ENCODE results near the gene STRN.
"Not testable (repeated sequence)": the region's sequence is repeated elsewhere in the genome, so short reads cannot be mapped to it uniquely, and the experiment has no call there.

Gene STRN

DNA sequence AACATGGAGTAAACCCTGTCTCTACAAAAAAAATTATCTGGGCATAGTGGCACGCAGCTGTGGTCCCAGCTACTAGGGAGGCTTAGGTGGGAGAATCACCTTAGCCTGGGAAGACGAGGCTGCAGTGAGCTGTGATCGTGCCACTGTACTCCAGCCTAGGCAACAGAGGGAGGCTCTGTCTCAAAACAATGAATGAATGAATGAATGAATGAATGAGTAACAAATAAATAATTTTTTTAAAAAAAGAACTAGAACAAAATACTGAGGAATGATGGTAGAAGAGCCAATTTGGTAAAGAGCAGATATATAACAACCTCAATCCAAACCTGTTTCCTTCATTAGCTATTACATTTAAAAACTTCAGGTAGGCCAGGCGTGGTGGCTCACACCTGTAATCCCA lies 60.1 kb downstream of the STRN start:
- no peak for DNase-seq

DNA sequence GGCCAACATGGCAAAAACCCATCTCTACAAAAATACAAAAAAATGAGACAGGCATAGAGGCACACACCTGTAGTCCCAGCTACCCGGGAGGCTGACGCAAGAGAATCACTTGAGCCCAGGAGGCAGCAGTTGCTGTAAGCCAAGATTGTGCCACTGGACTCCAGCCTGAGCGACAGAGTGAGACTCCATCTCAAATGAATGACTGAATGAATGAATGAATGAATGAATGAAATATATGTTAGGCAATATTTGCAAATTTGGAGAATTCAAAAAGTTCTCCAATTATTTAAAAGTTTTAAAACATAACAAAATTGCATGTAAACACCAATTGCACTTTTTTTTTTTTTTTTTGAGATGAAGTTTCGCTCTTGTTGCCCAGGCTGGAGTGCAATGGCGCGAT lies 61.7 kb downstream of the STRN start:
- DNase-seq = no peak

DNA sequence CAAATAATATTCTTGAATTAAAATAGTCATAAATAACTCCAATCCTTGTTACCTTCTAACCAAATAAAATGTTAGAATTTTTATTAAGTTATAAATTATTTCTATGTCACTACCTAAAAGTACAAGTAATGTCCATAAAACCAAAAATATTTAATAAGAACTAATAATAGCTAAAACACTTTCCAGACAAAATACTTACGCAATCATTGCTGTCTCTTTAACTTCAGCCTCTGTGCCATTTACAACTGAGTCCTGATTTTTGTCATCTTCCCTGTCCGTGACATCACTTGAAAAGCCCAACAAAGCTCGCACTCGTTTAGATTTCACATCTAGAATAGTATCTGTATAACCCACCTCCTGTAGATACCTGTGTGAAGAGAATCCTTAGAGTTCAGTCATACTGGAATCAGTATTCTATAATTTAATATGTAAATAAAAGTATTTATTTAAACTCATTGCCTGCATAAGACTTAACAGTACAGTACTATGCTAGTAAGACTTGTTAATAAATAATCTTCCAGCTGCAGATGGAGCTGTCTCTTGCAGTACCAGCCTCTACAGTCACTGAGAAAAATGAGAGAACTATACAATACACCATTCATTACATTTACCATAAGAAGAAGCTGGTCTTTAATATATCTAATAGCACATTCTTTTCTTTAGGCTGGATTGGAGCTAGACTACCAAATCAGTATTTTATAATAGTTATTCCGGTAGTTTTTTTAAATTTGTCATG lies 63.8 kb downstream of the STRN start:
- no peak for DNase-seq

DNA sequence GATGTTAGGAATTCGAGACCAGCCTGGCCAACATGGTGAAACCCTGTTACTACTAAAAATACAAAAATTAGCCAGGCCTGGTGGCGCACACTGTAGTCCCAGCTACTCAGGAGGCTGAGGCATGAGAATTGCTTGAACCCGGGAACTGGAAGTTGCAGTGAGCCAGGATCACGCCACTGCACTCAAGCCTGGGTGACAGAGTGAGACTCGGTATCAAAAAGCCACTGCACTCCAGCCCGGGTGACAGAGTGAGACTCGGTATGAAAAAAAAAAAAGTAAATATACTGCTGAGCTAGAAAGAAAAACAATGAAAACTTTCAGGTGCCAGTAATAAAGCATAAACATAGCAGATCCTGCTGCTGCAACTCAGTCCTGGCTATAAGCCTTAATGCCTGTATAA lies 73.5 kb downstream of the STRN start:
- DNase-seq = no peak

DNA sequence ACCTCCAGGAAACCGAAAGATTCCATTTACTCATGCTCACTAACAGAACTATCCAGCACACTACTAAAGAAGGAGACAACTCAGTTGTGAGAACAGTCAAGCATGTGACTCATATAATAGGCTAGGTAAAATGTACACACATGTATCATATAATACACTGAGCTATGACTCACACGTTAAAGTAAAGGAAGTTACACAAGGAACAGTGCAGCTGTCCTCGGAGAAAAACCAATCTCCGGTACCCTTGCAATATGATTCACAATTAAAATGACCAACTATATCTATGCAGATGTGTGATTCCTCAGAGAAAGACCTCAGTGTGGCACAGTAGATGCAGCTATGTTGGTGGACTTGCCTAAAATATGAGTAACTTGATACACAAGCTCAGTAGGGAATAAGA lies 76.5 kb downstream of the STRN start:
- no peak for DNase-seq

DNA sequence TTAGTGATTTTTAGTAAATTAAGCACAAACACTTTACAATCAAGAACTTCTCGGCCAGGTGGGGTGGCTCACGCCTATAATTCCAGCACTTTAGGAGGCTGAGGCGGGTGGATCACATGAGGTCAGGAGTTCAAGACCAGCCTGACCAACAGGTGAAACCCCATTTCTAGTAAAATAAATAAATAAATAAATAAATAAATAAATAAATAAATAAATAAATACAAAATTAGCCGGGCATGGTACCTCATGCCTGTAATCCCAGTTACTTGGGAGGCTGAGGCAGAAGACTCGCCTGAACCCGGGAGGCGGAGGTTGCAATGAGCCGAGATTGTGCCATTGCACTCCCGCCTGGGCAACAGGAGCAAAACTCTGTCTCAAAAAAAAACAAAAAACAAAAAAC lies 79.2 kb downstream of the STRN start:
- not testable (repeated sequence) for DNase-seq

DNA sequence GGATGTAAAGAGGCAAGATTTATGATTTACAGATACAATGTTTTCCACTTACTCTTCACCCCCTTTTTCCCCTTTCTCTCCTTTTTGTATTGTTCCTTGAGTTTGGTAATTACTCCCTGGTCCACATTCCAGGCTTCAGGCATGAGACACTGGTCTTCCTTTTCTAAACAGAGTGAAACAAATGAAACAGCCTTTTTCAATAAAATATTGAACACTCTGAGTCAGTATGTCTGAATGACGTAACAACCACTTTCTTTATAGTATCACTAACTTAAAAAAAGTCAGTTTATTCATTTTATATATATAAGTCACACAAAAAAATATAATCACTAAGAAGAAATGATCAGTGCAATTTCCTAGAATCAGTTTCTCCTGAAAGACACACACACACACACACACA lies 79.7 kb downstream of the STRN start:
- no peak for DNase-seq

DNA sequence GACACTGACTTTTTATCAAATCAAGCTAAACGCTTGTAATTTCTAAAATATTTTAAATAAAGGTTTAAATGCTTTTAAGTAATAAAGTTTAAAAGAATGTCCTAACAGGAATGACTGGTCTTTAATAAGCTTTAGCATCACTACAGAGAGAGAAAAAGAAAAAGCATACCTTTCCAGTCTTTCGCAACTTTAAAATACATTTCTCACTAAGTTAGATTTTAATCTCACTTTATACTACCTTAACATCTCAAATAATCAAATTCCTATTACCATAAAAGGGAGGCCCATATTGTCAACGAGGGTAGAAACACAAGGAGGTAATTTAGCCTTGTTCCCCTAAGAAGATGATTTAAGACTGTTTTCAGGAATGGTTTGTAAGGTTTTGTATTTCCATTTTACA lies 80.7 kb downstream of the STRN start:
- DNase-seq = no peak

DNA sequence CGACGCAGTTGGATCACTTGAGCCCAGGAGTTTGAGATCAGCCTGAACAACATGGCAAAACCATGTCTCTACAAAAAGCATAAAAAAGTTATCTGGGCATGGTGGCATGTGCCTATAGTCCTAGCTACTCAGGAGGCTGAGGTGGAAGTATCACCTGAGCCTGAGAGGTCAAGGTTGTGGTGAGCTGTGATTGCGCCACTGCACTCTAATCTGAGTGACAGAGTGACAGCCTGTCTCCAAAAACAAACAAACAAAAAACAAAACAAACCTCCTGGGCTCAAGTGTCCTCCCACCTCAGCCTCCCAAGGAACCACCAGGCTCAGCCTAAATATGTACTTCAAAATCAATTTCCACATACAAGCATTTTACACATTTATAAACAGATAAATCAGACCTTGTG lies 83.8 kb downstream of the STRN start:
- DNase-seq = no peak

DNA sequence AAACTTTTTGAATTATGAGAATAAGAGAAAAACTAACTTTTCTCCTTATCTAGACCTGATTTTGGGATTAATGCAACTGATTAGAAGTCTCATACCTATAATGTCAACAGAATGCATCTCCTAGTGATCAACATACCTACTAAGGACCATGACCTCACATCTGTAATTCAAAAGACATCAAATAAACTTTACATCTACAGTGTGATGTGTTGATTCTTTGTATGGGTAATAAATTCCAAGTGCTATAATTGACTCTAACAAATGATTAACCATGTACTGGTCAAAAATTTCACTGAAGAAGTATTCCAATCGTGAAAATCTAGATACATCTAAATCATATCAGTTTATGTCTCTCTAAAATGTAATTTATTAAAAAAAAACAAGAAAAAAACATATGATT lies 84.5 kb downstream of the STRN start:
- DNase-seq = no peak

DNA sequence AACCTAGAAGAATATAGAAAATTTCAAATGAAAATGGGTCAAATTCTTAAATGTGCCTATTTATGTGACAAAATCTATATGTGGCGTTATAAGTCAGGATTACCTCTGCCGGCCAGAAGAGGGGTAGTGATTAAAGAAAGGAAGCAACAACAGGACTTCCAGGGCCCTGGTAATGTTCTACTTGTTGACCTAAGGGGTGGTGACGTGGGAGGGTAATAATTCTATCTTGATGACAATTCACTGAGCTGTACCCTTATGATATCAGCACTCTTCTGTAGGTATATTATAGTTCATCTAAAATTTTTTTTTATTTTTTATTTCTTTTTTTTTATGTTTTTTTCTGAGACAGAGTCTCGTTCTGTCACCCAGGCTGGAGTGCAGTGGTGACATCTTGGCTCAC lies 87.9 kb downstream of the STRN start:
- no peak for DNase-seq

DNA sequence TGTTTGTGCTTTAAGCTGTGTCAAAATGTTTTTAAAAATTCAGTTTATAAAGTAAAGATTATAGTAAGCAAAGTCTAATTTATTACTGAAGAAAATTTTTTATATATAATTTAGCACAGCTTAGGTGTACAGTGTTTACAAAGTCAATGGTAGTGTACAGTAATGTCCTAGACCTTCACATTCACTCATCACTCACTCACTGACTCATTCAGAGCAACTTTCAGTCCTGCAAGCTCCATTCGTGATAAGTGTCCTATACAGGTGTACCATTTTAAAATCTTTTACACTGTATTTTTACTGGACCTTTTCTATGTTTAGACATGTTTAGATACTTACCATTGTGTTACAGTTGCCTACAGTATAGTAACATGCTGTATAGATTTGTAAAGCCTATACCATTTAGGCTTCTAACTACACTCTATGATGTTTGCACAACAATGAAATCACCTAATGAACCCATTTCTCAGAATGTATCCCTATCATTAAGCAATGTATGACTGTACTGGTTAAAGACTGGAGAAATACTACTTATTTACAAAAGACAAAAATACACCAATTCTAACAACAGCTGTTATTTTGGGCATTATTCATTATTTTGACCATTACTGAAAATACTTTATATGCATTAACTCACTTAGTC lies 95.1 kb downstream of the STRN start:
- no peak for DNase-seq

DNA sequence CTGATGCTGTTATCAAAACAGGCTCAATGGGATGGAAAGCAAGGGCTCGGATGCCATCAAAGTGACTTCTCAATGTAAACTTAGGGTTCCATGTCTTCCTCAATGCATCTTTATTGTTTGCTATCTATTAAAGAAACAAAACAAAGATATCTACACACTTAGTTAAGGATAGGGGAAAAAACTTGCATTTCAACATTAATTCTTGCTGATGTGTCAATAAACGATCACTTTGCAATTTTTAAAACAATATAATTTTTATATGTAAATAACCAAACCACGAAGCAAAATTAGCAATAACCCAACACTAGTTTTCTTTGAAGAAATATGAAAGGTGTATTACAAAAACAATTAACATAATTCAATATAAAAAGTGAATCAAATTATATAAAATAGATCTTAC lies 96.7 kb downstream of the STRN start:
- DNase-seq = no peak

DNA sequence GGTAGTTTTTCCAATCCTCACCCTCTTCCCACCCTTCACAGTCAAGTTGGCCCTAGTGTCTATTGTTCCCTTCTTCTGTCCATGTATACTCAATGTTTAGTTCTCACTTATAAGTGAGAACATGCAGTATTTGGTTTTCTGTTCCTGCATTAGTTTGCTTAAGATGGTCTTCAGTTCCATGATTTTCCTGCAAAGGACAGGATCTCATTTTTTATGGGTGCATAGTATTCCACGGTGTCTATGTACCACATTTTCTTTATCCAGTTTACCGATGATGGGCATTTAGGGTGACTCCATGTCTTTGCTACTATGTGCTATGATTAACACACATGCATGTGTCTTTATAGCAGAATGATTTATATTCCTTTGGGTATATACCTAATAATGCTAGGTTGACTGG lies 104.4 kb downstream of the STRN start:
- DNase-seq = no peak

DNA sequence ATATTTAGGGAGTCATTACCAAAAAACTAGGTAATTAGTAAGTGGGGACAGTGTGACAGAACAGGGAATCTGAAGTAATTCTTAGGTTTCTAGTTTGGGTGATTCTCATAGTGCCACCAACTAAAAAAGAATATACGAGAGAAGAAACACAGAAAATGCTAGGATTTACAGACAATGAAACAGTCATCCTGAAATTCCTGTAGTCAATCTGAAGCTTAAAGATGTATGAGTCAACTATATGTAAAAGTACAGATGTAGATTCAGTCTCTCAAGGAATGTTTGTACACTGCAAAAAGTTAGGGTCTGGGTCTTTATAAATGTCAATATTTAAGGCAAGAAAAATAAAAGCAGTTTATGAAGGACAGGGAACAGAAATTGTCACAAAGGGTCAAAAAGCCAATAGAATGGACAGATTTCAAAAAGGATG lies 107.0 kb downstream of the STRN start:
- no peak for DNase-seq

DNA sequence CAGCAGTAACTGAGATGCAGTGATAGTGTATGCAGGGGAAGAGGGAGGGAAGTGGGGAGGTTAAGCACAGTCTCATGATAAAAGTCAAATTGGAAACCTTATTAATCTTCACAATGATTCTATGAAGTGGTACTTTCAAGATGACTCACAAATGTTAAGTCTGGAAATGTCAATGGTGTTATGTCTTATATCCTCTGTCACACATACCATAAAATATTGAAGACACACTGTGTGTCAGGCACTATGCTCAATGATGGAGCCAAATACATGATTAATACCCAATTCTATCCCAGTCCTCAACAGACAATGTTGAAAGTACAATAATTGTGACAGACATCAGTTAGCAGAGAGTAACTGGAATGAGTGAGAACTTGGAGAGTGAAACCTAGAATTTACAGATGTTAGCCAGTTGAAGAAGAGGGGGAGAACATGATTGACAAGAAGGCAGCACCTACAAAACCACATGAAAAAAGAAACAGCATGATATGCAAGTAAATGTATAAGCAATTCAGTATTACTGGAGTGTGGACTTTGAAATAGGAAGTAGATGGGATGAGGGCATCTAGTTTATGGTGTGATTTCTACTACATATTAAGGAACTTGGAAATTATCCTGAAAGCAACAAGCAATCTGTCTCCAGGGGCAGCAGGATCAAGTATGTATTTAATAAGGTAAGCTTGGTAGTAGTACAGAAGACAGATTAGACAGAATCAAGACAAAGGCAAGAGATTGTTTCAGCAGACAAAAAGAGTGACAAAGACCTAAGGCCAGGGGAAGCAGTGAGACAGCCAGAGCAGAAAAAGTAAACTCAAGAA lies 107.6 kb downstream of the STRN start:
- no peak for DNase-seq

DNA sequence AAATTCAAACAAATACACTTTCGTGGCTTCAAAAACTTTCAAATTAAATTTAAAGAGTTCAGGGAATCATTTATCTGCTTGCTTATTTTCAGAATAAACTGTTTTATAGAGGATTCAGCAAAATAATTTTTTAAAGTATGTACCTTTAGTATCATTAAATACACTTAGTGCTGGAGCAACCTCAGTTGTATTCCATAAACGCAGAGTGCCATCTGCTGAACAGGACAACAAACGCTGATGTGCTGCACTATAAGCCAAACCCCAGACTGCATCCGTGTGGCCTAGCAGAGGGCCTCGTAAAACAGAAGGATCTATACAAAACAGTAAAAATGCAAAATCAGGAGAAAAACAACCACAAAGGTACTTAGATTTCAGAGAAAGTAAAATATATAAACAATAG lies 108.6 kb downstream of the STRN start:
- DNase-seq = no peak

DNA sequence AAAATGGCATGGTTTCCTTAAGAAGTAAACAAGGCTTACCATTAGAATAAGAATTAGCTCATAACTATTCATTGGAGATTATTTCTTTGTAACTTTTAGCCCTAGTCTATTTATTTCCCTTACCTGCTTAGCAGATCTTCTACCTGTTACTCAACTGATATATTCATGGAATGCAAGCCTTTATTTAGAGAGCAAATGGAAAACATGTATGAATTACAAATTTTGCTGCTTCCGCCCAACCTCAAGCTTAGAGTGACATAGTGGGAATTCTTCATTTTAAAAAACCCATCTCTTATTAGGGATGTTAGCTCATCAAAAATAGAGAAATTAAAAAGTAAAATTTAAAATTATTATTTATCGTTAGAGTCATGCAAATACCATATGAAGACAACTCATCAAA lies 110.9 kb downstream of the STRN start:
- DNase-seq = no peak

DNA sequence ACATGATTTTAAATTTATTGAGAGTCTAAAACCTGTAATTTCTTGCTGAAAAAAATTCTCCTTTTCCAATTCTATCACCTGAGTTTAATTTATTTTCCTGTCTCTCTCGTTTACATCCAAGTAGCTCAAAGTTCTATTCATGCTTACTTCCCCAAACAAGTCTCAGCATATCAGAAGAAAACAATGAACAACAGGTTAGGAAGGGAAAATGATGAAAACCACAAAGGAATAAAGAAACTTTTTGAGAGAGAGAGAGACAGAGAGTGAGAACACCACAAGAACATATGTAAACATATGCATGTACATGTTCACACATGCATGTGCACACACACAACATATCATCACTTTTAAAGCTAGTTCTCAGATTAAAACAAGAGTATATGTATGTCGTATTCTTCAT lies 112.1 kb downstream of the STRN start:
- DNase-seq = no peak

DNA sequence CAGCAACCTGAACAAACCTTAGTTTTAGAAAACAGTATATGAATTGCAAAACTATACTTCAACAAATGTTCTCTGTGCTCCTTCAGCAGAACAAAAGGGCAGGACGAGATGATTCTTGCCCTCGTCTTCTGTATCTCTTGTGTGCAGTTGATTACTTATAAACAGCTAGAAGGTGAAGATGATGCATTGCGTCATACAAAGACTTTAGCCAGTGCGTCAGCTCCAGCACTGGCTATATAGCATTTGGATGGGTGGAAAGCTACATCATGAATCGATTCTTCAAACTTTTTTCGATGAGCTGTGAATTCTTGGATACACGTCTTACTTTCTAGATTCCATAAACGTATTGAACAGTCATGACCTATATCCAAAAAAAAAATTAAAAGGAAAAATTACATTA lies 117.1 kb downstream of the STRN start:
- no peak for DNase-seq

DNA sequence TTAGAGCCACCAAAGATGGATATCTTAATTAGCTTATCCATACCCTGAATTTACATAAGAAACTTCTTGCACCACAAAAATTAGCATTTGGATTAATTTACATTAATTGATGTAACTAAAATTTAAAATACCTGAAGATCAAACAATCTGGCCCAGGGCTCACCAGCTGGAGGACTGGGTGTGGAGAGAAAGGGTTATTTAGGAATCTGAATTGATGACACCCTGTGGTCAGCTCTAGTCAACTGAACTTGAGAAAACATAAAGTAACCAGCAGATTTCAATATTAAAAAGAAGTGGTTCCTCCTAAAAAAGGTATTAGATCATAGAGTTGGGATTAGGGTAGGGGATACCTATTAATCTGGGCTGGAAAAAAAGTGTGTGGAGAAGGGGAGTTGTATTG lies 122.5 kb downstream of the STRN start:
- no peak for DNase-seq

DNA sequence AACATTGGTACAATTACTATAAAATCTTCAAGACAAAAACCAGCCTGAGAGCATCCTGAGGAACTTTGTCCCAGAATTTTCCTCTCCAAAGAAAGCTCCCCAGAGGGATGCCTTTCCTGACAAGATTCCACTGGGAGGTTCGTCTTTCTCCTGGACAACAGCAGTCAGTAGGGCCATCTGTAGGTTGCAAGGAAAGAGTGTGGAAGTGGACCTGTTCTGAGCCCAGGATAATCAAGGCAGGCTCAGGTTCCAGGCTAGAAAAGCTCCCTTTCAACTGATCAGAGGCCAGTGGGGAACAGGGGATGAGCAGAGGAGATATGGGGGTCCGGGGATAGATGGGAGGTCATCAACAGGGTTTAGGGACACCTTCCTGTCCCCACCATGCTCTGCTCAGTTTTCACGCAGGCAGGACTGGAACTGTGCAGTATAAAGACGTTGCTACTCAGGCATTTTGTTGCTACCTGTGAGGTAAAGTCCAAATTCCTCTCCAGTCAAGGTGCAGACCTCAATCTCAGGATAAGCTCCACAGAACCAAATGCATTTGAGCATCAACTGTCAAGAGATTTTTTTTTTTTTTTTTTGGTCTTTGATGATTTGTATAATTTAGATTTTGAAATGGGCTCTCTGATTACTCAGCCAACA lies 126.2 kb downstream of the STRN start:
- DNase-seq = no peak

DNA sequence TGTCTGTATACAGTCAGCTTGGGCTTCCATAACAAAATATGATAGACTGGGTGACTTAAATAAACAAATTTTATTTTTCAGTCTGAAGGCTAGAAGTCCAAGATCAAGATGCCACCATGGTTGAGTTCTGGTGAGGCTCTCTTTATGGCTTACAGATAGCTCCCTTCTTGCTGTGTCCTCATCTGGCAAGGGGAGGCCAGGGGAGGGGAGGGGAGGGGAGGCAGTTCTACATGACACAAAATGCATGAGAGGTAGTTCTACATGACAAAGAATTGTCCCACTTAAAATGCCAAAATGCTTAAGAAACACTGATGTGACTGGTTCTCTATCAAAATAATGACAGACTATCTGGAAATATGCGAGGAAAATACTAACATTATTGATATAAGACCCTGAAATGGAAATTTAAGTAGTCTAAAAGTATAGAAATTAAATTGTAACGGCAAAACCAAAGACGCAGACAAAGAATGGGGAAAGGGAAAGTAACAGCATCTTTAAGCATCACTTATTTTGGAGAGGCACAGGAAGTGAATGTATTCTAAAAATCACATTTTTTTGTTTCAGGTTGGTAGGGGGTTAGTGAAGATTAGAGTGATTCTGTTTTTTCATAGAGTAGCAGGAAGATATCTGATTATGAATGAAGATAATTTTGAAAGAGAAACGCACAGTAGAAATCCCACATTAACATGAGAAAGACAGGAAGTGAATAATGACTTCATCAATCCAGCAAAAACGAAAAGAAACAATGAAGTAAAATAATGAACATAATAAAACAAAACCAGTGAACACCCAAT lies 131.4 kb downstream of the STRN start:
- no peak for DNase-seq
